H4 (cell line): ENCODE results near the gene TSPEAR. TPM values are rescaled to one million over a fixed set of nuclear protein-coding genes. Genes with fewer than 3 reads are reported as not detected.

Source experiments
- DNase-seq: peaks from one replicate; pipeline ENCODE4 v3.0.0-alpha.2; 2015; ENCODE audit warnings: low spot score
- total RNA-seq: library from RNA; depleted of rRNA; stranded (reverse); fragments of >200 nt; shearing (Covaris generic); gene quantifications from 2 replicates; pipeline ENCODE4 v1.2.3, GENCODE V29; 2014

The TSPEAR gene
- total RNA-seq, 1 experiment from 2014 or later: 0.08 TPM

DNA sequence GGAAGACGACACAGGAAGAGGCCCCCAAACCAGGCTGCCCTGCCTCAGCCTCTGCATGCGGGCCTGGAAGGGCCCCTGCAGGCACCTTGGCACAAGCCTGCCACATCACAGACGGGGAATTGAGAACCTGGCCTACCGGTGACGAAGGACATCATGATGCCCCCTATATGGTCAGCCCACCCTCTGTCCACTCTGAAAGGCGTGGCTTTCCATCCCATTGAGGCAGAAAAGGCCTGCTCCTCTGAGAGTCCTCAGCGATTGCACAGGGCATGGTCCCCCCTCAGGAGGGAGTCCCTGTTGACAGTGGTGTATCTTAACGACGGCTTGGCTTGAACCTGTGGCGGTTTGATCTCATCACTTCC, 182.8 kb downstream of the TSPEAR start:
- DNase-seq: no peak

DNA sequence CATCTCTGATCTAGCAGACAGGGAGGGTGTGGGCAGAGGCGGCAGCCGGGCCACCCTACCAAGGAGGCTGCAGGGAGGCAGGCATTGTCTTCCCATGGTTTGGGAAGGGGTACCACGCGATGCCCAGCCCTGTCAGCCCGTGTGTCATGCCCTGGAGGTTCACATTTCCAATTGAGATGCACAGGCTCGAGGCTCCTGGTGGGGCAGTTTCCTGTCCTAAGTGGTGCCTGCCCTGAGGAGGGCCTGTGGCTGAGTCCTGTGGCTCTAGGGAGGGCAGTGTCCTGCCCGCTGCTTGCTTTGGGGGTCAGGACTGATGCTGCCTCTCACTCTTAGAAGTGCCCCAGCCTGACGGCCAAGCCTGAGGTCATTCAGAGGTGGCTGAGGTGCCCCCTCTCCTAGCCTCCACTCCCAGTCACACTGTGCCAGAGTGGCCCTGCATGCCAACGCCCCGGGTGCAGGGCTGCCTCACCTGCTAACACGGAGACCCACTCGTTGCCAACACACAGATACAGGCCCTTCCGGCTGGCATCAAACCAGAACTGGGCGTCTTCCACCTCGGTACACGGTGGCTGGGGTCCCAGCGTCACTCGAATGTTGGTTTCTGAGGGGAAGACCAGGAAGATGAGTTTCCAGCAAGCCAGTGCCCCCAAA, 183.3 kb downstream of the TSPEAR start:
- DNase-seq: no peak

DNA sequence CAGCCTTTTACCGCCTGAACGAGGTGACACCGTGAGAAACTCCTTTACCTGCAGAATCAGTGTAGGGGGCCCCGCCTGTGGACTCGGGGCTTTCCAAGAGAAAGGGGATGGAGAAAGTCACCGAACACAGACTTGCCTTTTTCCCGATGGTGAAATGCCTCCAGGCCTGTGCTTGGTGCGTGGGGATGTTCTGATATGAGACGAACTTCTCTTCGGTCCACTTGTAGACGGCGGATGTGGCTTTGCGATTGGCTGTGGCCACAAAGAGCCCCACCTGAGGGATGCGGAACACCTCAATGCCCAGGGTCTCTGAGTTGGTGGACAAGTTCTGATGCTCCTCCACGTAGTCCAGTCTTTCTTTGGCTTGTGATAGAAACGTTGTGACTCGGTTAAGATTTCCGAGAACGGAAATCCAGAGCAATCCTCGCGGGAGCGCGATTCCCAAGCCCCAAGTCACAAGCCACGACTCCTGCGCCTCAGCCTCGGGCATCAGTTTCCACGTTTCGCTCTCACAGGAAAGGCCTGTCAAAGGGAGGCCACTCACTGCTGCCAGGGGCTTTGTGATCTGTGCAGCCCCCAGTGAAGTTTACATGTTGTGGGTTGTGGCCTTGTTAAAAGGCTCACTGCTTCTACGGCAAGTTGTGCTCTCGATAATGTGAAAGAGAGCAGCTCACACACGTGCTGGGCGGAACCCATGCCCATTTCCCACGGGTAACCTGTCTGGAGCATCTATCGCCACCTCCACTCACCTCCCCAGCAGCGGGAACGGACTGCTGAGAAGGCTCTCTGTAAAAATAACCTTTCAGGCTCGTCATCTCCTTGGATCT, 184.0 kb downstream of the TSPEAR start:
- no peak for DNase-seq

DNA sequence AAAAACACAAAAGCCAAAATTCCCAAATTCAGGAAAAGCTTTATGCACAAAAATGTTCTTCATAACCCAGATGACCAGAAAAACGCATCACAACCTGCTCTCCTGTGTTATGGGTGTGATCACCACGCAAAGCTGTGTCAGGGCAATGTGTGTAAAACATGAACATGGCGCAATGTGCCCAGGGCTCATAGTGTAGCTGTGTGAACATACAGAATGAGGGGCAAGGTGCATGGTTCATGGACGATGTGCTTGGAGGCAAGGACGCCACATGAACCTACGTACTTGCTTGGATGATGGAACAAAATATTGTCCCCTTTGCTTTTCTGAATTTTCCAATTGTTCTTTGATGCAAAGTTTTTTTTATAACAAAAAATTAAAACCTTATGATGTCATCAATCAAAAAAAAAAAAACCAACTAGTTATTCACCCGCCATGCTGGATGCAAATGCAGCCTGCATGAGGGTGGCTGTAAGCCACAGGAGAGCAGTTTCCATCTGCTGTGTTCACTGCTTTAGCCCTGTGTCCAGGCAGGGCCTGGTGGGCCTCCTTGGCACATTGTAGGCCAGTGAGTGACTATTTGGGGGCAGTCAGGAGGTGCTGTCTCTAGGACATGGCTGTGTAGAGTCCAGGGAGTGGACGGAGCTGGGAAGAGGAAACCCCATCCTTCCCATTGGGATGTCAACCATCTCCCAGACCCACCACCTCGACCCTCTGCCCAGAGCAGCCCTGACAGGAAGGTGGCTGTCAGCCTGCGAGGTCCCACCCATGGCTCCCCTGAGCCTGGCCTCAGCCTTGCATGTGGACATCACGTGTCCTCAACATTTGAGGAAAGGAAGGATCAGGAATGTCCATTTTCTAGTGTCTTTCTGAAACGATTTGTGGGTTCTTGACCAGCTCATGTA, 185.0 kb downstream of the TSPEAR start:
- no peak for DNase-seq

DNA sequence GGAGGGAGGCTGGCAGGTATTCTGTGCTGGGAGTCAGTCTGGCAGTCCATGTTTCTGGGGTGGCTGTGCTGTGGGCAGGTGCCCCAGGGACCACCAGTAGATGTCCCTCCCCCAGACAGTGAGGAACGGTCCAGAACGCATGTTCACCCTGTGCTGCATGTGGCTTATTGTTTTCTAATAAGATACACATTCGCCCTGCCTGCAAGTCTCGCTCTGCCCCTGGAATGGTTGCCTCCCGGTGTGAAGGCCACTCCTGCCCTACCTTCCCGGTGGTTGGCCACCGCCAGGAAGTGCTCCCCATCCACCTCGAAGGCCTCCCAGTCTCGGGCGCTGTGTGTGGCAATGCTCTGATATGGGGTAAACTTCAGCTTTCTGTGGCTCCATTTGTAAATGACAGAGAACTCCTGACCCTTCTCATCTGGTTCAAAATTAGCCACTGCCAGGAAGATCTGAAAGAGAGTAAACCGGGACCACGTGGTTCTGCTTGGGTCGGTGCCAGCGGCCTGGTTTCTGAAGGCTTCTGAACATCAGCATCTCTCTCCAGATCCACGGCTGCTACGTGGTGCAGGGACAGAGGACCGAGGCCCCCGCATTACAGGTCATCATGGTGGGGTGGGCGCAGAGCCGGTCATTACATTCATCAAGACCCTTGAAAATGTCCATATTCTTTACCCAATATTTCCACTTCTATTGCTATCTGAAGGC, 185.8 kb downstream of the TSPEAR start:
- DNase-seq: no peak

DNA sequence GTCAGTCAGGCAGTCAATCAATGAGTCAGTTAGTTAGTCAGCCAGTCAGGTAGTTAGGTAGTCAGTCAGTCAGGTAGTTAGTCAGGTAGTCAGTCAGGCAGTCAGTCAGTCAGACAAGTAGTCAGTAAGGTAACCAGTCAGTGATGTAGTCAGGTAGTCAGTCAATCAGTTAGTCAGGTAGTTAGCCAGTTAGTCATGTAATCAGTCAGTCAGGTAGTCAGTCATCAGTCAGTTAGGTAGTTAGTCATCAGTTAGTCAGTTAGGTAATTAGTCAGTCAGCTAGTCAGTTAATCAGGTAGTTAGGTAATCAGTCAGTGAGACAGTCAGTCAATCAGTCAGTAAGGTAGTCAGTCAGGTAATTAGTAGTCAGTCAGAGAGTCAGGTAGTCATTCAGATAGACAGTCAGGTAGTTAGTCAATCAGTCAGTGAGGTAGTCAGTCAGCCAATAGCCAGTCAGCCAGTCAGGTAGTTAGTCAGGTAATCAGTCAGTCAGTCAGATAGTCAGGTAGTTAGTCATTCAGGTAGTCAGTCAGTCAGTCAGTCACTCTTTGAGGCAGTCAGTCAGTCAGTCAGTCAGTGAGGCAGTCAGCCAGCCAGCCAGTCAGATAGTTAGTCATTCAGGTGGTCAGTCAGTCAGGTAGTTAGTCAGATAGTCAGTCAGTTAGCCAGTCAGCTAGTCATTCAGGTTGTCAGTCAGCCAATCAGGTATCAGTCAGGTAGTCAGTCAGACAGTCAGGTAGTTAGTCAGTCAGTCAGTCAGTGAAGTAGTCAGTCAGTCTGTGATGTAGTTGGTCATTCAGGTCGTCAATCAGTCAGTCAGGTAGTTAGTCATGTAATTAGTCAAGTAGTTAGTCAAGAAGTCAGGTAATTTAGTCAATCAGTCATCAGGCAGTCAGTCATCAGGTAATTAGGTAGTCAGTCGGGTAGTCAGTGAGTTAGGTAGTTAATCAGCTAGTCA, 186.7 kb downstream of the TSPEAR start:
- DNase-seq: no peak

DNA sequence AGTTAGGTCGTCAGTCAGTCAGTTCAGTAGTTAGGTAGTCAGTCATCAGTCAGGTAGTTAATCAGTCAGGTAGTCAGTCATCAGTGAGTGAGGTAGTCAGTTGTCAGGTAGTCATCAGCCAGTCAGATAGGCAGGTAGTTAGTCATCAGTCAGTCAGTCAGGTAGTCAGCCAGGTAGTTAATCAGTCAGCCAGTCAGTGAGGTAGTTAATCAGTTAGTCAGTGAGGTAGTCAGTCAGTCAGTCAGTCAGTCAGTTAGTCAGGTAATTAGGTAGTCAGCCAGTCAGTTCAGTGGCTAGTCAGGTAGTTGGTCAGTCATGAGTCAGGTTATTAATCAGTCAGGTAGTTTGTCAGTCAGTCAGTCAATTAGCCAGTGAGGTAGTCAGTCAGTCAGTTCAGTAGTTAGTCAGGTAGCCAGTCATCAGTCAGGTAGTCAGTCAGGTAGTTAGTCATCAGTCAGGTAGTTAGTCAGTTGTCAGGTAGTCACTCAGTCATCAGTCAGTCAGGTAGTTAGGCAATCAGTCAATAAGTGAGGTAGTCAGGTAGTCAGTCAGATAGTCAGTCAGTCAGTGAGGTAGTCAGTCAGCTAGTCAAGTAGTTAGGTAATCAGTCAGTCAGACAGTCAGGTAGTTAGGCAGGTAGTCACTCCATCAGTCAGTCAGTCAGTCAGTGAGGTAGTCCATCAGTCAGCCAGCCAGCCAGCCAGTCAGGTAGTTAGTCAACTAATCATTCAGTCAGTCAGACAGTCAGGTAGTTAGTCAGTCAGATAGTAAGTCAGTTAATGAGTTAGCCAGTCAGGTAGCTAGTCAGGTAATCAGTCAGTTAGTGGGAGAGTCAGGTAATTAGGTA, 187.6 kb downstream of the TSPEAR start:
- no peak for DNase-seq

DNA sequence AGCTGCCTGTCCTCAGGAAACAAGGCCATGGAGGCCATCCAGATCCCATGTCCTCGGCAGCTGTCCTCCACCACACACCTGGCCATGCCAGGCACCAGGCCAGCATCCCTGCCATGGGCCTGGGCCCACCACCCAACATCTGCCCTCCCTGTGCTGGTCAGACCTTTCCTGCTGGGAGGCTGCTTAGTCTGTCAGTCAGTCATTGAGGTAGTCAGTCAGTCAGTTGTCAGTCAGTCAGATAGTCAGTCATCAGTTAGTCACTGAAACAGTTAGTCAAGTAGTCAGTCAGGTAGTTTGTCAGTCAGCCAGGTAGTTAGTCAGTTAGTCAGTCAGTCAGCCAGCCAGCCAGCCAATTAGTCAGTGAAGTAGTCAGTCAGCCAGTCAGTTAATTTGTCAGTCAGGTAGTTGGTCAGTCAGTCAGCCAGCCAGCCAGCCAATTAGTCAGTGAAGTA, 188.6 kb downstream of the TSPEAR start:
- no peak for DNase-seq

DNA sequence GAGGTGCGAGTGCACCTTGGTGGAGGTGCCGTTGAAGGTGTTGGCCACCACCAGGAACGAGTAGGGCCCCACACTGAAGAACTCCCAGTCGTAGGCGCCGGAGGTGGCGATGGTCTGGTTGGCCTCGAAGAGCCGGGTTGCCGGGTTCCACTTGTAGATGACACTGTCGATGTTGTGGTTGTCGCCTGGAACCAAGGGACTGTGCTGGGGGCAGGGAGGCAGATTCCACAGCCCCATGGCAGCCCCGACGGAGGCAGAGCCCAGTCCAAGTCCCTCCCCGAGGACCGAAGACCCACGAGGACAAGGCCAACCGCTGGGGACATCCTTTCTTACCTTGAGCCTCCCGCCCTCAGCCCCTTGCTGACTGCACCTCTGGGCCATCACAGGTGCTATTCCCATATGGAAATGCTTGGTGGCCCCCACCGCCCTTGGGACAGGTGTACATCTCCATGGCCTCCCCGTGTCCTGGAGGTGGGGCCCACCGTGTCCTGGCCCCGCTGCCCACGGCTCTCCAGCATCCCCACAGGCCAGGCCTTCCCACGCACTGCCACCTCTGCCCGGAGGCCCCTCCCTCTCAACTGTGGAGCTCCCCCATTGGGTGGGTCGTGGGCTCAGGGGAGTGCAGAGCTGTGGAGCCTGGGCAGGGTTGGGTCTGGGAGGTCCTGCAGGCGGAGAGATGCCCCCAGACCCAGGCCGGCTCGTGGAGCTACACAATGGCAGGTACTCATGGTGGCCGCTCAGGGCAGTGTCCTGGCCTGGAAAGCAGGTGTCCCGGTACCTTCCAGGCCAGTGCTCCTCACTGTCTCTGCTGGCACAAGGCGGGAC, 189.2 kb downstream of the TSPEAR start:
- no peak for DNase-seq

DNA sequence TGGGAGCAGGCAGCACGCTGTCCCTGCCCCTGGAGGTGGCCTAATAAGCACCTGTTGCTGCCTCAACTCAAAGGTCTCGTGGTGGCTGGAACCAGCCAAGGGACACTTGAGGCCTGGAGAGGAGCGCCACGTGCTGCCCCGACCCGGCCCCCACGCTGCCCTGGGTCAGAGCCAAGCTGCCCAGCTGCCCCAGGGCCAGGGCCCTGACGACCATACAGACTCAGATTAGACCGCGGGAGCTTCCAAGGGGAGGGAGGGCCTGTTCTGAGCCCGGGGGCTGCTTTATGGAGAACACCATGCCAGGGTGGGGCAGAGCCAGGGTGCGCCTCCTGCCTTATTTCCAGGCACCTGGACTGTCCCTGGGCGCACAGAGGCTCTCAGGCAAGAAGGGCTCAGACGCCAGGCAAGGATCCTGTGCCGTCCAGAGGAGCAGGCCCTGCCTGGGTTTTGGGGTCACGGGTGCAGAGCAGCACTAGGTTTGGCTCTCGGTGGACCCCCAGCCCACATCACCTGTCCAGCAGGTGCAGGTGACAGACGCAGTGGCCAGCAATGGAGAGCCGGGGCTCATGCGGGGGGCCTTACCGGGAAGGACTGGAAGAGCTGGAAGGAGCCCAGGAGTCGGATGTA, 190.0 kb downstream of the TSPEAR start:
- DNase-seq: no peak

DNA sequence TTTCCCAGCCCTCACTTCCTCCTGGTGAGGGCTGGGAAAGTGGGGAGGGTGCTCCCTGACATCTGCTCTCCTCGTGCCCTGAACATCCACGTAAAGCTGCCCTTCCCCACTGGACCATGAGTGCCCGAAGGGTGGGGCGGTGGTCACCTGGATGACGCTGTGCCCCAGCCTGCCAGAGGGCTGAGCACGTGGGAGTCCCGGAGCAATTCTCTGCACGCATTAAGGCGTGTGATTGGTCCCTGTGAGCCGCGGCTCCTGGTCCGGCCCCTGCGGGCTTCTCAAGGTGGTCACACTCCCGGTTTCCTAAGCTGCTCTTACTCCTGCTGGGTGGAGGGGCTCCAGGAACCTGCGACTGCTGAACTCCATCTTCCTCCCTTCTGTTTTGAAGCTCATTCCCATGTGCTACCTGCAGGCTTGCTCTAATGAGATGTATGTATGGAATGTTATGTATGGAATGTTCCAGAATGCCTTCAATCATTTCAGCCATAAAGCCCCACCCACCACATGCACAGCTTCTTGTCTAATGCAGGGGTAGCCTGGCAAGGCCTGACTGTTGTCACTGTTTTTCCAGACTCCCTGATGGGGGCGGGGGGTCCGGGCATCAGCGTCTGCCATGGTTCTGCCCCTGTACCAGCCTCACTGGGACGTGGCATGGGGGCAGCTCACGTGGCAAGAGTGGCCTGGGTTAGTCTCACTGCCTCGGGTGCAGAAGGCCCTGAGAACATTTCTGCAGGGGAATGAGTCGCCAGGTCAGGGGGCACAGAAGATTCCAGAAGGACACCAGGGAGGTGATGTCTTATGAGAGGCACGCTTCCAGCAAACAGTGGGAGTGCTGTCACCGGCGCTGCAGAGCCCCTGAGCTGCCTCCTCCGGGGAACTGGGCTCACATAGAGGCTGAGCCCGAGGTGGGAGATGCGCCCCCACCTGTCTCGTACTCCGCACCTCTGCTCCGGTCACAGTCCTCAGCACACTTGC, 190.8 kb downstream of the TSPEAR start:
- no peak for DNase-seq

DNA sequence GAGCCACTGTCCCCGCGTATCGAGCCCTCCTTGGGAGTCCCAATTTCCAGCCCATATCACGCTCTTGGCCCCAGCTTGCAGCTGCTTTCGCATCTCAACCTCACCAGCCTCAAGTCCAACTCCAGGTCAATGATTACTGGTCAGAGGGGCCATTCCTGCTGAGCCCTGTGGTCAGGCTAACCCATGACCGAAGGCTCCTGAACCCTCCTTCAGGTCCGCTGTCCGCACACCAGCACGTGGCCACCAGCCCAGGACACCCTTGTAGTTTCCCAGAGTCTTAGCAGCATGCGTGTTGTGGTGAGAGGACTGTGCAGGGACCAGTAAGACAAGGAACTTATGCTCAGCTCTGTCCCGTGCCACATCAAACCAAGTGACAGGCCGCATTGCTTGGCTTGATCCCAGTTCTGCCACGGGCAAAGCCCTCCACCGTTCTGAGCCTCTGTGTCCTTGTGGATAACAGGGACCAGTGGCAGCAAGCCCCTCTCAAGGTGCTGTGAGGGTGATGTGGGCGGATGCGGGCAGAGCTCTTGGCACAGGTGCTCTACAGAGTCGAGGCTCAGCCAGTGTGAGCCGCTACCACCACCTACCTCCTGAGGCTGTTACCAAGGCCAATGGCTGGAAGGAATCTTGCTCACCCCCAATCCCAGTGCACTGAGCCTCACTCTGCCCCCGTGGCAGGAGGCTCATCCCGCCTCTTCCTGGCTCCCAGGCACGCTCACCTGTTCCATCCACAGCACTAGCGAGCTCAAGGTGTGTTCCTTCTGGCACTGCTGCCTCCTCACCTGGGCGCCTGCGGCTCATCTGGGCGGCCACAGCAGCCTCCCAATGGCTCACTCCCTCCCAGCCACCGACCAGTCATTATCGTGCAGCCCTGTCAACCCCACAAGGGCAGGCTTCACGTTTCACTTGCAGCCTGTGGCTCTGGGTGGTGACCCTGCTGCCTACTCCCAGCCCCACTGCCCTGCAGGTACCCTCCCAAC, 191.7 kb downstream of the TSPEAR start:
- DNase-seq: no peak

DNA sequence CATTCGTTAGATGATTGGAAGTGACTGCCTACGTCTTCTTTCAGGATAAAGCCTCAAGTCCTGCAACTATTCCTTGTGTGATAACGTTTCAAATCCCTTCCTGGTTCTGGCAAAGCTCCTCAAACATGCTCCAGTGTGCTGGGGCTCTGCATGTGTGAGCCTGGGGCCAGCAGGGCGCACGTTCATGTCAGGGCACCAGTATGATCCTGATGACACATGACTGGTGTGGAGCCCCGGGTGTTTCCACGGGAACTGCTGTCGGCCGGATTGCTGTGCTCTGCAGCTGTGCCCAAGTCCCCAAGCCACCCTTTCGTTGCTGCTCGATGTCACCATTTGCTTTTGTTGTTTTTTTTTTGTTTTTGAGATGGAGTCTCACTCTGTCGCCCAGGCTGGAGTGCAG, 192.7 kb downstream of the TSPEAR start:
- no peak for DNase-seq

DNA sequence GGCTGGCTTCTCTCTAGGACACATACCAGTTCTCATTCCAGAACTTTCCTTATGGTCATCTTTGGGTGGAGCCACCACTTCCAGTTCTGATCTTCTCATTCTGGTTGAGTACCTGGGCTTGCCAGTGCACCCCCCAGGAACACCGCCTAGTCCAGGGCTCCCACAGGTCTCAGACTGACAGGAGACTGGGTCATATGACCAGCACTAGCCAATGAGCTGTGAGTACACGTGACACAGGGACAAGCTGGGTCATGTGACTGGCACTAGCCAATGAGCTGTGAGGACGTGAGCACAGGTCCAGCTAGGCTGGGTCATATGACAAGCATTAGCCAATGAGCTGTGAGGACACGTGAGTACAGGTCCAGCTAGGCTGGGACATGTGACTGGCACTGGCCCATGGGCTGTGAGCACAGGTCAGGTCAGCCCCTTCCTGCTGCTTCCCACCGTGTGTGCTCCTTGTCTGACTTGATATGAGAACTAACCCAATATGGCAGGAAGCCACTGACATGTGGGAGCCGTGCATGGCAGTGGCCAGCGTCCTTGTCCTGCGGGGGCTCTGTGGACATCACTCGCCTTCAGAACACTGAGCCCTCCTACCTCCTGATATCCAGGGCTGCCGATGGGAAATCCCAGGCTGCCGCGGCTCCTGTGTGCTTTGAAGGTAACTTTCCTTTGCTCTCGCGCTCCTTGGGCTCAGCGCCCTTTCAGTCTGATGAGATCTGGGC, 194.0 kb downstream of the TSPEAR start:
- DNase-seq: peak; percentile 100

DNA sequence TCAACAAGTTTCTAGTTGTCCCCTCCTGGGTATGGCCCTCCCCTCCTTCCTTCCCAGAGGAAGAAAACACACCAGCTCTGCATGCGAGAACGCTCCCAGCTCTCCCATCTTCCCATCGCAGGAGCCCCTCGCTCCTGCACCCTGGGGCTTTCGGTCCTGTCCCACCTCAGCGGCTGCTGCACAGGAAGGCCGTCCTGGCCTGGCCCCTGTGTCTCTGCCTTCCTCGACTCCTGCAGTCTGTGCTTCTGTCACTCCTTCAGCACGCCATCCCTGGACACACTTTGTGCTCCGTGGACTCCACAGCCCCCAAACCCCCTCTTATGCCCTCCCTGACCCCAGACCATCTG, 194.6 kb downstream of the TSPEAR start:
- no peak for DNase-seq
